A673 (cell line): ENCODE data around the gene POLN.

Source experiments
- EZH2 ChIP-seq: fragments of 200-600 bp; sonication (generic); IDR thresholded peaks from 2 replicates; pipeline ENCODE4 v1.6.1; 2017; ENCODE audit warnings: borderline replicate concordance, low read depth, mild to moderate bottlenecking, mixed read lengths, antibody characterized with exemption, low read length; ENCODE audit not compliant: poor library complexity, severe bottlenecking
- TF ChIP-seq, protein P1 (sequence below): fragments of 300-800, 200-600 bp; sonication (generic); conservative IDR thresholded peaks from 2 replicates; pipeline ENCODE4 v1.5.1; 2017; ENCODE audit warnings: low read depth, mild to moderate bottlenecking, antibody characterized with exemption, low read length, moderate library complexity, mixed read lengths

DNA sequence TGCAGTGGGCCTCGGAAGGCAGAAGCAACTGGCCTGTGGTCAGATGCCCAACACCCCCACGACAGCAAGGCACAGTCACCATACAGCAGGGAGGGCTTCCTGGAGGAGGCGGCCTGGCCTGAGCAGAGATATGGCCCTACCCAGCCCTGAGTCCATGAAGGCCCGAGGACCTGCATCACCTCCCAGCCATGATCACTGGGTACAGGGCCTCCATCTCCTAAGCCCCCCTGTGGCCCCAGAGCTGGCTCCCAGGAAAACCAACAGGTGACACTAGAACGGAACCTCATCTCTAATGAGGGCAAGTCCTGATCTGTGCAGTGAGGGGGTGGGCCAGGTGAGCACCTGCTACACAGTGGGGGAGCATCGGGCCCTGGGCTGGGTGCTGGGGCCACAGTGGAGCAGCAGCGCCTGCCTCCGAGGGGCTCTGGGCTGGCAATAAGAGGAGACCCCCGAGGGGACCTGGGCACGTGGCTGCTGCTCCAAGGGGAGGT is 46.2 kb upstream of the POLN start:
- TF ChIP-seq, protein P1, sequence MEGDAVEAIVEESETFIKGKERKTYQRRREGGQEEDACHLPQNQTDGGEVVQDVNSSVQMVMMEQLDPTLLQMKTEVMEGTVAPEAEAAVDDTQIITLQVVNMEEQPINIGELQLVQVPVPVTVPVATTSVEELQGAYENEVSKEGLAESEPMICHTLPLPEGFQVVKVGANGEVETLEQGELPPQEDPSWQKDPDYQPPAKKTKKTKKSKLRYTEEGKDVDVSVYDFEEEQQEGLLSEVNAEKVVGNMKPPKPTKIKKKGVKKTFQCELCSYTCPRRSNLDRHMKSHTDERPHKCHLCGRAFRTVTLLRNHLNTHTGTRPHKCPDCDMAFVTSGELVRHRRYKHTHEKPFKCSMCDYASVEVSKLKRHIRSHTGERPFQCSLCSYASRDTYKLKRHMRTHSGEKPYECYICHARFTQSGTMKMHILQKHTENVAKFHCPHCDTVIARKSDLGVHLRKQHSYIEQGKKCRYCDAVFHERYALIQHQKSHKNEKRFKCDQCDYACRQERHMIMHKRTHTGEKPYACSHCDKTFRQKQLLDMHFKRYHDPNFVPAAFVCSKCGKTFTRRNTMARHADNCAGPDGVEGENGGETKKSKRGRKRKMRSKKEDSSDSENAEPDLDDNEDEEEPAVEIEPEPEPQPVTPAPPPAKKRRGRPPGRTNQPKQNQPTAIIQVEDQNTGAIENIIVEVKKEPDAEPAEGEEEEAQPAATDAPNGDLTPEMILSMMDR: no peak
- TF ChIP-seq EZH2: no peak
